IPS DF 4.7 (cell line): ENCODE measurements around the gene CMTM8.
"Not testable (repeated sequence)": the region's sequence is repeated elsewhere in the genome, so short reads cannot be mapped to it uniquely, and the experiment has no call there.

Experiments
- DNase-seq: peaks from one replicate; pipeline ENCODE4 v3.0.0-alpha.2; 2013; ENCODE audit warnings: low spot score; ENCODE audit errors: extremely low read depth

Gene CMTM8

GRCh38 chr3:32228743-32229142 is 9.7 kb upstream of the CMTM8 start:
- not testable (repeated sequence) for DNase-seq

- DNase-seq = no peak
These were observed 8.9 kb upstream of the CMTM8 start for GRCh38 chr3:32229565-32229964.

- no peak for DNase-seq
These were observed 2.1 kb upstream of the CMTM8 start for GRCh38 chr3:32236377-32236776.

GRCh38 chr3:32237670-32238452 is 619 bp upstream of the CMTM8 start:
- DNase-seq = no peak

GRCh38 chr3:32239307-32240158 is 1.1 kb downstream of the CMTM8 start:
- DNase-seq = no peak

- DNase-seq = no peak
These were observed 1.7 kb downstream of the CMTM8 start for GRCh38 chr3:32240159-32240545.

GRCh38 chr3:32241100-32241499 is 2.6 kb downstream of the CMTM8 start:
- no peak for DNase-seq

- DNase-seq = no peak
These were observed 5.0 kb downstream of the CMTM8 start for GRCh38 chr3:32243519-32243918.

- no peak for DNase-seq
These were observed 6.7 kb downstream of the CMTM8 start for GRCh38 chr3:32245200-32245599.

GRCh38 chr3:32246079-32246675 is 7.7 kb downstream of the CMTM8 start:
- no peak for DNase-seq

- DNase-seq = no peak
These were observed 10.8 kb downstream of the CMTM8 start for GRCh38 chr3:32249184-32249782.

- DNase-seq = no peak
These were observed 15.8 kb downstream of the CMTM8 start for GRCh38 chr3:32254268-32254667.

GRCh38 chr3:32255345-32255744 is 16.9 kb downstream of the CMTM8 start:
- no peak for DNase-seq

GRCh38 chr3:32256206-32256605 is 17.7 kb downstream of the CMTM8 start:
- no peak for DNase-seq

GRCh38 chr3:32257042-32257441 is 18.6 kb downstream of the CMTM8 start:
- no peak for DNase-seq

GRCh38 chr3:32257641-32258438 is 19.4 kb downstream of the CMTM8 start:
- DNase-seq = no peak

GRCh38 chr3:32258869-32259268 is 20.4 kb downstream of the CMTM8 start:
- no peak for DNase-seq

GRCh38 chr3:32261545-32261944 is 23.1 kb downstream of the CMTM8 start:
- DNase-seq = no peak

- DNase-seq = no peak
These were observed 23.7 kb downstream of the CMTM8 start for GRCh38 chr3:32262201-32262600.

- DNase-seq = no peak
These were observed 35.8 kb downstream of the CMTM8 start for GRCh38 chr3:32274306-32274705.

- no peak for DNase-seq
These were observed 37.0 kb downstream of the CMTM8 start for GRCh38 chr3:32275506-32275905.
